Cerebellar nuclear complex (tissue), 1 donor: ENCODE results near the gene NOX5.

Experiments
- DNase-seq, 2 experiments: peaks; one replicate each; lab custom pipeline; 2025; lab: John Stamatoyannopoulos, UW

The NOX5 gene

GRCh38 chr15:69100821-69101220 is 86.3 kb downstream of the NOX5 start:
- no peak for DNase-seq

GRCh38 chr15:69104050-69104750 is 89.7 kb downstream of the NOX5 start:
- no peak for DNase-seq

- no peak for DNase-seq
Measured at GRCh38 chr15:69105451-69105985, 91.0 kb downstream of the NOX5 start.

- DNase-seq: no peak
Measured at GRCh38 chr15:69107025-69107620, 92.6 kb downstream of the NOX5 start.
